Endothelial cell of umbilical vein (primary cell): ENCODE measurements around the gene SLC20A1. TPM values are rescaled to one million over a fixed set of nuclear protein-coding genes. Genes with fewer than 3 reads are reported as not detected.

ENCODE experiments used
- BruUV-seq: library from RNA; stranded (reverse); fragments of 400-500 nt; replicated peaks from 2 replicates; lab custom pipeline; 2021; lab: Mats Ljungman, UMichigan
- CTCF ChIA-PET: fragments of 300-600, 350-600 bp; sonication (Branson Sonifier 250); formaldehyde crosslinking; loops from one replicate; lab custom pipeline; 2021; ENCODE audit warnings: antibody characterized with exemption, inconsistent platforms; lab: Charles Lee
- POLR2A ChIA-PET: fragments of 300-600, 350-600 bp; sonication (Branson Sonifier 250); formaldehyde crosslinking; loops from one replicate; lab custom pipeline; 2021; ENCODE audit warnings: antibody characterized with exemption, inconsistent platforms; lab: Charles Lee
- DNase-seq: peaks from one replicate; pipeline ENCODE4 v3.0.0-alpha.2; 2011; ENCODE audit warnings: low read depth, low spot score
- FAIRE-seq: peaks from 2 replicates; lab custom pipeline; 2011; peaks lifted over from hg19 to GRCh38; lab: Jason Lieb, UNC
- H2AFZ ChIP-seq: 2 replicates; pipeline ENCODE4 v1.6.0; 2012; ENCODE audit warnings: low read depth, low read length, control low read depth, inconsistent platforms
- H3K27ac ChIP-seq: 2 replicates; pipeline ENCODE4 v1.5.1; 2011; ENCODE audit warnings: low read depth, mild to moderate bottlenecking, control low read depth, low read length, moderate library complexity; ENCODE audit not compliant: insufficient read depth
- H3K27me3 ChIP-seq, 2 experiments: 2 replicates each; pipeline versions ENCODE4 v1.6.0 to v1.6.1; 2011; ENCODE audit warnings: low read length in 2 of 2, mixed read lengths in 1 of 2; ENCODE audit not compliant: control insufficient read depth in 2 of 2, insufficient read depth in 2 of 2
- H3K36me3 ChIP-seq, 2 experiments: 2 replicates in 1 of 2; 3 replicates in 1 of 2; pipeline ENCODE4 v1.5.1; 2011; ENCODE audit warnings: low read length in 2 of 2, mild to moderate bottlenecking in 1 of 2, moderate library complexity in 1 of 2; ENCODE audit not compliant: control insufficient read depth in 2 of 2, insufficient read depth in 2 of 2; ENCODE audit errors: extremely low read depth in 1 of 2
- H3K4me1 ChIP-seq: 3 replicates; pipeline ENCODE4 v1.5.1; 2011; ENCODE audit warnings: mild to moderate bottlenecking, low read length; ENCODE audit not compliant: control insufficient read depth, insufficient read depth; ENCODE audit errors: extremely low read depth
- H3K4me2 ChIP-seq: 2 replicates; pipeline ENCODE4 v1.6.1; 2011; ENCODE audit warnings: low read length, control low read depth, mixed read lengths; ENCODE audit not compliant: insufficient read depth
- H3K4me3 ChIP-seq, 3 experiments: fragments of 200-600 bp in 1 of 3; sonication (generic), shearing (Covaris generic) in 1 of 3; replicated peaks in 1 of 3; 2 replicates each; pipeline ENCODE4 v1.5.1; 2011 to 2016; ENCODE audit warnings: control low read depth in 3 of 3, low read length in 3 of 3, mild to moderate bottlenecking in 2 of 3, inconsistent platforms in 1 of 3, low read depth in 1 of 3, moderate library complexity in 1 of 3; ENCODE audit not compliant: insufficient read depth in 1 of 3
- H3K79me2 ChIP-seq: 2 replicates; pipeline ENCODE4 v1.6.0; 2012; ENCODE audit warnings: low read length, inconsistent platforms; ENCODE audit not compliant: control insufficient read depth, insufficient read depth
- H3K9ac ChIP-seq: replicated peaks from 2 replicates; pipeline ENCODE3; 2011; ENCODE audit warnings: low read length, control low read depth; ENCODE audit not compliant: insufficient read depth; ENCODE audit errors: extremely low read depth
- H3K9me1 ChIP-seq: replicated peaks from 3 replicates; pipeline ENCODE4 v1.6.0; 2011; ENCODE audit warnings: mild to moderate bottlenecking, low read length; ENCODE audit not compliant: control insufficient read depth, insufficient read depth; ENCODE audit errors: extremely low read depth
- H3K9me3 ChIP-seq: replicated peaks from 2 replicates; pipeline ENCODE4 v1.5.1; 2012; ENCODE audit warnings: low read length, inconsistent platforms; ENCODE audit not compliant: control insufficient read depth, insufficient read depth
- H4K20me1 ChIP-seq: replicated peaks from 2 replicates; pipeline ENCODE3; 2011; ENCODE audit warnings: mild to moderate bottlenecking, low read length; ENCODE audit not compliant: control insufficient read depth, insufficient read depth; ENCODE audit errors: extremely low read depth
- EZH2 ChIP-seq: IDR thresholded peaks from 2 replicates; pipeline ENCODE4 v1.6.1; 2012; ENCODE audit warnings: borderline replicate concordance, low read depth, mild to moderate bottlenecking, moderate library complexity, low read length, inconsistent platforms; ENCODE audit not compliant: severe bottlenecking
- MYC ChIP-seq: IDR thresholded peaks from one replicate; pipeline ENCODE4 v1.6.1; 2011; ENCODE audit warnings: mild to moderate bottlenecking, low read depth, low read length
- POLR2AphosphoS5 ChIP-seq: IDR thresholded peaks from 2 replicates; pipeline ENCODE4 v1.6.1; 2012; ENCODE audit warnings: low read depth, mild to moderate bottlenecking, control low read depth, low read length, moderate library complexity; ENCODE audit not compliant: insufficient read depth
- dilution Hi-C: fragments of 300-500 bp; cut with MboI; formaldehyde crosslinking; loops from one replicate; pipeline ENCODE4 v1.15.0; 2019; ENCODE audit warnings: low sequenced_read_pairs; ENCODE audit not compliant: extremely low pct_ligation_motif_present
- intact Hi-C: fragments of 100-400 bp; cut with micrococcal nuclease; formaldehyde crosslinking; loops from one replicate; pipeline ENCODE4 v1.10.0; 2022
- polyA plus RNA-seq, 4 experiments: library from polyadenylated mRNA; depleted of rRNA in 3 of 4; stranded (reverse) in 3 of 4; unstranded in 1 of 4; fragments of >200 nt; gene quantifications; 2 replicates each; pipeline versions ENCODE4 v1.2.1 to v1.2.3, GENCODE V29; 2011 to 2012; ENCODE audit warnings: missing spikeins in 1 of 4
- total RNA-seq: library from RNA; stranded (reverse); gene quantifications from 2 replicates; pipeline ENCODE4 v1.2.3, GENCODE V29; 2021
- TF ChIP-seq, protein P1 (sequence below), 2 donors: IDR thresholded peaks; 1 replicate in 1 of 2; 2 replicates in 1 of 2; pipeline ENCODE4 v1.5.1; 2011; ENCODE audit warnings: low read length in 2 of 2, mild to moderate bottlenecking in 2 of 2, moderate library complexity in 2 of 2, control low read depth in 1 of 2, inconsistent platforms in 1 of 2, low read depth in 1 of 2; ENCODE audit not compliant: insufficient read depth in 1 of 2; ENCODE audit errors: extremely low read depth in 1 of 2
- TF ChIP-seq, protein P2 (sequence below): IDR thresholded peaks from 2 replicates; pipeline ENCODE4 v1.6.1; 2011; ENCODE audit not compliant: insufficient read depth, insufficient read length

The SLC20A1 gene
- total and polyA plus RNA-seq, 2 donors (not counting 3 experiments of a cell fraction or from before 2014, with no cell fraction given), result 52.7 to 149 TPM

DNA sequence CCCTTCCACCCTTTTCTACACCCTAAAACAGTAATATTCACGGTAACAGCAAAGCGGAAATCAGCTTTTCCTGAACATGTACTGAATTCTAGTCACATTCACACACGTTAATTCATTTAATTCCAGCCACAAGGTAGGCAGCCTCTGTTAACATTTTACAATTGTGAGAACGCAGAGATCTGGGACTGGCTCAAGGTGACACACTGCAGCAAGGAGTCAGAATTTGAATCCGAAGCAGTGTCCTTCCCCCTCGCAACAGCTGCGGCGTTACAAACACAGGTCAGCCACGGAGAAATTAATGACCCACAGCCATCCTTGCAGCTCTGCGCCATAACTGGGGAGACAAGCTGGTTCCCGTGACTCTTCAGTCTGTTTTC, 818 bp upstream of the SLC20A1 start:
- Histone ChIP-seq H3K79me2 (peaks cover 54% of the 10 kb centered on the region), H3K4me1 (peaks cover 76% of the 10 kb centered on the region), H3K9me3 (no peaks in the 10 kb centered on the region), H3K36me3 (peaks cover 0 to 24% of the 10 kb centered on the region in 2 experiments), H4K20me1 (peaks cover 6% of the 10 kb centered on the region), H2AFZ (peak overlapping the region; percentile 36), H3K9me1 (no peaks in the 10 kb centered on the region), H3K27me3 (no peaks in the 10 kb centered on the region), H3K4me3 (peak overlapping the region; percentile 63 to 90 (median 81)), H3K4me2 (peak overlapping the region; percentile 92), H3K27ac (peak overlapping the region; percentile 77), H3K9ac (peak overlapping the region; percentile 96)
- TF ChIP-seq EZH2, result no peak
- TF ChIP-seq, protein P1, sequence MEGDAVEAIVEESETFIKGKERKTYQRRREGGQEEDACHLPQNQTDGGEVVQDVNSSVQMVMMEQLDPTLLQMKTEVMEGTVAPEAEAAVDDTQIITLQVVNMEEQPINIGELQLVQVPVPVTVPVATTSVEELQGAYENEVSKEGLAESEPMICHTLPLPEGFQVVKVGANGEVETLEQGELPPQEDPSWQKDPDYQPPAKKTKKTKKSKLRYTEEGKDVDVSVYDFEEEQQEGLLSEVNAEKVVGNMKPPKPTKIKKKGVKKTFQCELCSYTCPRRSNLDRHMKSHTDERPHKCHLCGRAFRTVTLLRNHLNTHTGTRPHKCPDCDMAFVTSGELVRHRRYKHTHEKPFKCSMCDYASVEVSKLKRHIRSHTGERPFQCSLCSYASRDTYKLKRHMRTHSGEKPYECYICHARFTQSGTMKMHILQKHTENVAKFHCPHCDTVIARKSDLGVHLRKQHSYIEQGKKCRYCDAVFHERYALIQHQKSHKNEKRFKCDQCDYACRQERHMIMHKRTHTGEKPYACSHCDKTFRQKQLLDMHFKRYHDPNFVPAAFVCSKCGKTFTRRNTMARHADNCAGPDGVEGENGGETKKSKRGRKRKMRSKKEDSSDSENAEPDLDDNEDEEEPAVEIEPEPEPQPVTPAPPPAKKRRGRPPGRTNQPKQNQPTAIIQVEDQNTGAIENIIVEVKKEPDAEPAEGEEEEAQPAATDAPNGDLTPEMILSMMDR (IDR thresholded peaks at IDR 0.05; ENCODE audit: extremely low read depth in 1 of 2, insufficient read depth in 1 of 2, low read depth in 1 of 2, low read length in 2 of 2), result no peak
- TF ChIP-seq POLR2AphosphoS5, result no peak
- no peak for TF ChIP-seq MYC
- TF ChIP-seq, protein P2, sequence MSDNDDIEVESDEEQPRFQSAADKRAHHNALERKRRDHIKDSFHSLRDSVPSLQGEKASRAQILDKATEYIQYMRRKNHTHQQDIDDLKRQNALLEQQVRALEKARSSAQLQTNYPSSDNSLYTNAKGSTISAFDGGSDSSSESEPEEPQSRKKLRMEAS, result peak; percentile 11
- CTCF ChIA-PET, result interaction anchor here (1.0 to 6.1 kb wide), 14 partner anchors 10 to 81 kb away, joined by 3 to 92 read pairs (median 6); no protein-coding TSS in a partner anchor
- POLR2A ChIA-PET, result interaction anchor here (0.6 to 3.6 kb wide), 7 partner anchors 13 to 1253 kb away, joined by 3 to 43 read pairs (median 4); no protein-coding TSS in a partner anchor
- dilution Hi-C loops (no loop called here), intact Hi-C loops (loop anchor here (1.0 kb wide), 6 partner anchors 14 to 81 kb away; partner anchors contain the start of gene CHCHD5)
- FAIRE-seq, result peak; percentile 64
- peak; percentile 66 for DNase-seq
- TSS peak; percentile 67 for BruUV-seq
